Upper lobe of left lung (tissue), 4 donors: ENCODE measurements around the gene RELB.

ENCODE experiments used
- CTCF ChIP-seq, 6 experiments: fragments of 450-650 bp in 4 of 6; fragments of 200-600 bp in 2 of 6; sonication (generic) in 2 of 6; IDR thresholded peaks; one replicate each; pipeline ENCODE4 v1.5.1; 2016 to 2019; ENCODE audit warnings: antibody characterized with exemption in 6 of 6
- POLR2A ChIP-seq, 4 donors: fragments of 450-650 bp; IDR thresholded peaks; one replicate each; pipeline ENCODE4 v1.5.1; 2016 to 2017; ENCODE audit warnings: antibody characterized with exemption in 4 of 4, mild to moderate bottlenecking in 2 of 4

DNA sequence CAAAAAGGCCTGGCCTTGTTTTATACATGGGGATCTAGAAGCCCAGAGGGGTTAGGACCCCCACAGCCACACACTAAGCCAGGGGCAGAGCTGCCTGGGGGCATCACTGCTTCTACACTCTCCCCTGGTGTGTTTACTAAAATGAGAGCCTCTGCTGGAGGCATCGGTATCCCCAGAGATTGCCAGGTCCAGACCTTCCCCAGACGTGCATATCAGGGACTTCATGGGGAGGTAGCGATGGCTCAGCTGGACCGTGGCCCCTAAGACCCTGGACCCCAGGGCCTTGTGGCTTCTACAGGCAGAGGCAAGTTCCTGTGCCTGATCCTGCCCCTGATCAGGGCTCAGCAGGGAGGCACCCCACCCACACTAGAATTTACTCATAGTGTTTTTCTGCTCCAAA, 32.6 kb upstream of the RELB start:
- TF ChIP-seq POLR2A (IDR thresholded peaks at IDR 0.05) (no peak), CTCF (IDR thresholded peaks at IDR 0.05) (no peak)
